HepG2 (cell line): ENCODE data around the gene ENDOG. TPM values are rescaled to one million over a fixed set of nuclear protein-coding genes. Genes with fewer than 3 reads are reported as not detected.

Source experiments
- ASH2L ChIP-seq: fragments of 300-600, 200-600 bp; sonication (generic); IDR thresholded peaks from 2 replicates; pipeline ENCODE4 v1.7.0; 2017; ENCODE audit warnings: low read depth, mild to moderate bottlenecking, moderate library complexity, mixed read lengths, low read length; ENCODE audit not compliant: insufficient read length
- DRAP1 ChIP-seq: IDR thresholded peaks from 2 replicates; pipeline ENCODE4 v1.6.1; 2016; ENCODE audit warnings: missing genetic modification reagents, missing compliant biosample characterization
- GTF3A ChIP-seq: sonication (generic); formaldehyde crosslinking; conservative IDR thresholded peaks from 2 replicates; pipeline ENCODE4 v1.4.0; 2020; ENCODE audit warnings: mild to moderate bottlenecking, missing genetic modification reagents
- LBX2 ChIP-seq: sonication (generic); formaldehyde crosslinking; IDR thresholded peaks from 2 replicates; pipeline ENCODE4 v1.5.0; 2020; ENCODE audit warnings: missing genetic modification reagents, mild to moderate bottlenecking, borderline replicate concordance
- MED1 ChIP-seq: sonication (generic); formaldehyde crosslinking; IDR thresholded peaks from 2 replicates; pipeline ENCODE4 v1.4.0; 2020; ENCODE audit warnings: missing genetic modification reagents
- MYNN ChIP-seq: sonication (generic); formaldehyde crosslinking; IDR thresholded peaks from 2 replicates; pipeline ENCODE4 v1.4.0; 2020; ENCODE audit warnings: mild to moderate bottlenecking, low read depth, missing genetic modification reagents
- NONO ChIP-seq, 2 experiments: fragments of 450-650 bp in 1 of 2; sonication (generic) in 1 of 2; formaldehyde crosslinking in 1 of 2; IDR thresholded peaks in 1 of 2; conservative IDR thresholded peaks in 1 of 2; 2 replicates each; pipeline versions ENCODE4 v1.6.1 to v1.8.0; 2017 to 2022; ENCODE audit warnings: mild to moderate bottlenecking in 1 of 2, missing genetic modification reagents in 1 of 2, moderate library complexity in 1 of 2
- SNAI1 ChIP-seq: sonication (generic); formaldehyde crosslinking; IDR thresholded peaks from 2 replicates; pipeline ENCODE4 v1.5.0; 2020; ENCODE audit warnings: mild to moderate bottlenecking, missing genetic modification reagents, borderline replicate concordance
- SRSF1 ChIP-seq: fragments of 200-400 bp; formaldehyde crosslinking; optimal IDR thresholded peaks from 2 replicates; pipeline ENCODE3; 2017; ENCODE audit warnings: mild to moderate bottlenecking, low read depth, low read length, moderate library complexity
- STAT6 ChIP-seq: sonication (generic); formaldehyde crosslinking; IDR thresholded peaks from 2 replicates; pipeline ENCODE4 v1.4.0; 2020; ENCODE audit warnings: missing genetic modification reagents, mild to moderate bottlenecking, borderline replicate concordance
- TRAFD1 ChIP-seq: sonication (generic); formaldehyde crosslinking; IDR thresholded peaks from 2 replicates; pipeline ENCODE4 v1.5.1; 2020; ENCODE audit warnings: missing genetic modification reagents, mild to moderate bottlenecking, borderline replicate concordance
- ZBTB8A ChIP-seq: sonication (generic); formaldehyde crosslinking; IDR thresholded peaks from 2 replicates; pipeline ENCODE4 v1.4.0; 2020; ENCODE audit warnings: mild to moderate bottlenecking, low read depth, missing genetic modification reagents, borderline replicate concordance
- ZMAT5 ChIP-seq: sonication (generic); formaldehyde crosslinking; IDR thresholded peaks from 2 replicates; pipeline ENCODE4 v1.5.0; 2020; ENCODE audit warnings: mild to moderate bottlenecking, low read depth, missing genetic modification reagents, borderline replicate concordance
- ZNF12 ChIP-seq: sonication (generic); formaldehyde crosslinking; IDR thresholded peaks from 2 replicates; pipeline ENCODE4 v1.5.0; 2020; ENCODE audit warnings: missing genetic modification reagents
- ZNF574 ChIP-seq: sonication (generic); formaldehyde crosslinking; IDR thresholded peaks from 2 replicates; pipeline ENCODE4 v1.4.0; 2020; ENCODE audit warnings: missing genetic modification reagents
- ZNF7 ChIP-seq: IDR thresholded peaks from 2 replicates; pipeline ENCODE4 v1.6.1; 2016; ENCODE audit warnings: missing biosample characterization, missing genetic modification reagents
- polyA plus RNA-seq, 8 experiments: library from polyadenylated mRNA; depleted of rRNA in 3 of 8; stranded (reverse) in 7 of 8; unstranded in 1 of 8; fragments of >200 nt; fragmentation: Illumina TruSeq in 4 of 8; extraction: Trizol in 4 of 8; gene quantifications; 2 replicates each; pipeline versions ENCODE4 v1.2.1 to v1.2.3, GENCODE V29; 2011 to 2016; ENCODE audit warnings: low read depth in 4 of 8, missing spikeins in 1 of 8, mixed read lengths in 1 of 8; ENCODE audit not compliant: insufficient read depth in 1 of 8
- total RNA-seq, 5 experiments: library from RNA; depleted of rRNA; stranded (reverse); fragments of >200 nt; fragmentation: Illumina TruSeq; extraction: Trizol; gene quantifications; 2 replicates each; pipeline ENCODE4 v1.2.3, GENCODE V29; 2016; ENCODE audit warnings: low read depth in 1 of 5

Gene ENDOG
- total and polyA plus RNA-seq, 2 of the 13 experiments (the other 11 are each of a cell fraction or from before 2014, with no cell fraction given), result 26.3 to 28.8 TPM

- TF ChIP-seq STAT6 (CRISPR knock-in tag), result no peak
- TF ChIP-seq MED1 (CRISPR knock-in tag), result peak; percentile 54; the same call in 1 of the 2 replicates
- TF ChIP-seq LBX2 (CRISPR knock-in tag), result no peak; the same call in 1 of the 2 replicates
- no peak for TF ChIP-seq TRAFD1 (CRISPR knock-in tag)
- TF ChIP-seq MYNN (CRISPR knock-in tag), result no peak
- 0 out of 2 replicates have a peak, but pooled peaks have one; percentile 3 for TF ChIP-seq ZNF7 (CRISPR knock-in tag)
- no peak for TF ChIP-seq NONO (IDR thresholded peaks at IDR 0.05)
- TF ChIP-seq NONO (CRISPR knock-in tag; conservative IDR thresholded peaks at IDR 0.05), result peak; percentile 85
- peak; percentile 82 for TF ChIP-seq ASH2L
- 0 out of 2 replicates have a peak, but pooled peaks have one; percentile 61 for TF ChIP-seq SNAI1 (CRISPR knock-in tag)
- TF ChIP-seq DRAP1 (CRISPR knock-in tag), result peak; percentile 80
- no peak for TF ChIP-seq ZMAT5 (CRISPR knock-in tag)
- no peak for TF ChIP-seq SRSF1
- no peak for TF ChIP-seq ZNF12 (CRISPR knock-in tag)
- TF ChIP-seq ZNF574, result peak; percentile 83
- TF ChIP-seq GTF3A (CRISPR knock-in tag), result 0 out of 2 replicates have a peak, but pooled peaks have one; percentile 33
- TF ChIP-seq ZBTB8A, result peak; percentile 81; the same call in 1 of the 2 replicates
Measured at GRCh38 chr9:128829477-128830251, 11.4 kb downstream of the ENDOG start, which contains the start of gene SPOUT1 (continued).
